VCaP (cell line): Measurements from ENCODE around the gene CREB3L2.

Experiments used
- H3K27ac ChIP-seq: fragments of 450-650 bp; 2 replicates; pipeline ENCODE4 v1.5.1; 2017
- CTCF ChIP-seq: fragments of 450-650 bp; conservative IDR thresholded peaks from 2 replicates; pipeline ENCODE4 v1.5.1; 2017; ENCODE audit warnings: mild to moderate bottlenecking, moderate library complexity

The CREB3L2 gene

DNA sequence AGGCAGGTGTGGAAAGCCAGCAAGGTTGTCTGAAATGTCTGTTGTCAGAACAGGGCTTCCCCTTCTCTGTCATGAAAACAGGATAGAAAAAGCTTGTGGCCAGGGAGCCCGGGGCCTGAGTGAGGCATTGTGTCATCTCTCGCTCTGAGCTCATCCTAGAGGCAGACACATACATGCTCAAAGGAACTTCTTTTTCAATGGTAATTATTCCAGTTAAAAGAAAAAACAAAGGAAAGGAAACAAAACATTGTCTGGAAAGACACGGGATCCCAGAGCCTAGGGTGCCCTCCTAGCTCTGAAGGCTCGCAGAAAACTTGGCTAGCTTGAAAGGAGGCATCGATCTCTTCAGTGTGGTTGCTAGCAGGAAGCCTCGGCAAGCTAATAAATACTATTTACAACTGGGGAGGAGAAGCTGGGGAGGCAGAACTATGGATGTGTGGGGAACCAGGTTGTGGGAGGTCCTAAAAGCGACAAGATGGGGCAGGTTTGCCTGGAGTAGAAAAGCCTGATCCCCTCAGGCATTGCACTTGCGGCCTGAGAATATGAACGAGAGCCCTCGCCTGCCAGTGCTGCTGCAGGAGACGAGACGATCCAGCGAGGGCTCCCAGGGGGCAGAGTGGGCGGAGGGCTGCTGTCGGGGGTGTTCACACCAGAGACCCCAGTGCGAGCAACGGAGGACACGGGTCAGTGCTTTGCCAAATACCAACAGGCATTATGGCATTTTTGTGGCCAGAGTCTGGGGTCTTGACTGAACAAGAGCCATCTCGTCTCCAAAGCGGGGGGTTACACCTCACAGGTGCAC, 122.3 kb downstream of the CREB3L2 start:
- no peak overlapping the region for H3K27ac ChIP-seq
- TF ChIP-seq CTCF, result no peak

- no peak for TF ChIP-seq CTCF
- H3K27ac ChIP-seq, result no peak overlapping the region
These were observed 123.4 kb downstream of the CREB3L2 start for GRCh38 chr7:137878333-137878961.

GRCh38 chr7:137877027-137877675, 124.7 kb downstream of the CREB3L2 start:
- H3K27ac ChIP-seq, result no peak overlapping the region
- TF ChIP-seq CTCF, result no peak

- H3K27ac ChIP-seq, result no peak overlapping the region
- TF ChIP-seq CTCF, result no peak
These were observed 126.1 kb downstream of the CREB3L2 start for GRCh38 chr7:137875746-137876145.

GRCh38 chr7:137873979-137874777, 127.7 kb downstream of the CREB3L2 start:
- no peak overlapping the region for H3K27ac ChIP-seq
- no peak for TF ChIP-seq CTCF

DNA sequence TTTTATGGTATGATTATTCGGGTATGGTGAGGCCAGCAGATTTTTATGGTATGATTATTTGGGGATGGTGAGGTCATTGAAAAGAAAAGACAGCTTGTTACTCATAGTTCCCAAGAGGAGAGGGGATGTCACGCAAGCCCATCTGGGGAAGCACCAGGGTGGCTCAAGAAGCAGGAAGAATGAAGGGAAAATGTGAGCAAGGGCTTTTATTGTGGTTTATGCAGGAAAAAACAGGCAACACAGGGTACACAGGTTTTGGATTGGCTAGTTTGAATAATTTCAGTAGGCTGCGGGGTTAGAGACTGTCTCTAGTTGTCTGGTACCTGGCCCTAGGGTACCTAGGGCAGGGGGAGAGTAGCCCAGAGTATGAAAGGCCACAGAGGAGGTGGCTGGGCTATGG, 128.4 kb downstream of the CREB3L2 start:
- no peak overlapping the region for H3K27ac ChIP-seq
- no peak for TF ChIP-seq CTCF
